BE2C (cell line): ENCODE measurements around the gene FSTL3.
"Not testable (repeated sequence)": the region's sequence is repeated elsewhere in the genome, so short reads cannot be mapped to it uniquely, and the experiment has no call there.

Experiments
- DNase-seq: peaks from one replicate; pipeline ENCODE4 v3.0.0-alpha.2; 2020
- H3K27me3 ChIP-seq: fragments of 250-450 bp; sonication (Bioruptor Pico); 2 replicates; pipeline ENCODE4 v1.5.1; 2020; ENCODE audit warnings: mild to moderate bottlenecking
- H3K36me3 ChIP-seq: fragments of 250-450 bp; sonication (Bioruptor Pico); 2 replicates; pipeline ENCODE4 v1.5.1; 2020; ENCODE audit warnings: mild to moderate bottlenecking
- H3K4me1 ChIP-seq: fragments of 250-450 bp; sonication (Bioruptor Pico); 2 replicates; pipeline ENCODE4 v1.5.1; 2020
- H3K4me3 ChIP-seq: 2 replicates; pipeline ENCODE4 v1.5.1; 2011; ENCODE audit warnings: low read depth, low read length
- H3K9me3 ChIP-seq: fragments of 250-450 bp; sonication (Bioruptor Pico); 2 replicates; pipeline ENCODE4 v1.5.1; 2020
- TF ChIP-seq, protein P1 (sequence below): IDR thresholded peaks from 2 replicates; pipeline ENCODE4 v1.5.1; 2012; ENCODE audit warnings: mild to moderate bottlenecking, low read depth, low read length

FSTL3 gene

DNA sequence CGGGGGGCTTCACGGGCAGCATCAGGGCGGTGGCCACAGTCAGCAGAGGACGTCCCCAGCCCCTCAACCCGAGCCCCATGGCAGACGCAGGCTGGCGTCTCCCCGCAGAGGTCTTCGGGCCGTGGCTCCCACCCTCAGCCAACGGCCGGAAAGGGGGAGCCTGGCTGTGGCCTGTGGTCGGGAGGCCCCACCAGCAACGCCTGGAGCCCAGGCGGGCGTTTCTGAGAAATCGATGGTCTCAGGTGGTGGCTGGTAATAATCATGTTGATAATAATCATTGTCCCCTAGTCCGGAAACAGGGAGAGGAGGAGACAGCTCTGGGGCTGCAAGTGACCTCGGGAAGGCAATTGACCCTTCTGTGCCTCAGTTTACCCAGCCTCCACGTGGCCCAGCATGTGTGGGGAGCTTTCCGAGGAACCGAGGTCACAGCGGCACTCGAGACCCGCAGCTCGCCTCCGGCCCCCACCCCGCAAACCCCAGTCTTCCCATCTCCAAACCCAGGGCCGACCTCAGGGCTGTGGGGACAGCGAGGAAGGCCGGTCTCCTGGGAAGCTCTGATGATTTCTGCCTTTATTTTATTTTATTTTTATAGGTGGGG, 19.3 kb downstream of the FSTL3 start, which contains the start of gene PRSS57:
Gene PRSS57, minus strand, starts transcription at position 101 of the 598 bp plus-strand sequence. Its CDS starts 22 bp downstream, at position 79.
- H3K4me3 ChIP-seq: no peak within 1 kb of the TSS
- no peak for DNase-seq
- no peaks in the 10 kb centered on the region for H3K9me3 ChIP-seq
- H3K36me3 ChIP-seq: no peaks in the 10 kb centered on the region
- H3K27me3 ChIP-seq: no peaks in the 10 kb centered on the region
- TF ChIP-seq, protein P1, sequence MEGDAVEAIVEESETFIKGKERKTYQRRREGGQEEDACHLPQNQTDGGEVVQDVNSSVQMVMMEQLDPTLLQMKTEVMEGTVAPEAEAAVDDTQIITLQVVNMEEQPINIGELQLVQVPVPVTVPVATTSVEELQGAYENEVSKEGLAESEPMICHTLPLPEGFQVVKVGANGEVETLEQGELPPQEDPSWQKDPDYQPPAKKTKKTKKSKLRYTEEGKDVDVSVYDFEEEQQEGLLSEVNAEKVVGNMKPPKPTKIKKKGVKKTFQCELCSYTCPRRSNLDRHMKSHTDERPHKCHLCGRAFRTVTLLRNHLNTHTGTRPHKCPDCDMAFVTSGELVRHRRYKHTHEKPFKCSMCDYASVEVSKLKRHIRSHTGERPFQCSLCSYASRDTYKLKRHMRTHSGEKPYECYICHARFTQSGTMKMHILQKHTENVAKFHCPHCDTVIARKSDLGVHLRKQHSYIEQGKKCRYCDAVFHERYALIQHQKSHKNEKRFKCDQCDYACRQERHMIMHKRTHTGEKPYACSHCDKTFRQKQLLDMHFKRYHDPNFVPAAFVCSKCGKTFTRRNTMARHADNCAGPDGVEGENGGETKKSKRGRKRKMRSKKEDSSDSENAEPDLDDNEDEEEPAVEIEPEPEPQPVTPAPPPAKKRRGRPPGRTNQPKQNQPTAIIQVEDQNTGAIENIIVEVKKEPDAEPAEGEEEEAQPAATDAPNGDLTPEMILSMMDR: no peak
- no peaks in the 10 kb centered on the region for H3K4me1 ChIP-seq

DNA sequence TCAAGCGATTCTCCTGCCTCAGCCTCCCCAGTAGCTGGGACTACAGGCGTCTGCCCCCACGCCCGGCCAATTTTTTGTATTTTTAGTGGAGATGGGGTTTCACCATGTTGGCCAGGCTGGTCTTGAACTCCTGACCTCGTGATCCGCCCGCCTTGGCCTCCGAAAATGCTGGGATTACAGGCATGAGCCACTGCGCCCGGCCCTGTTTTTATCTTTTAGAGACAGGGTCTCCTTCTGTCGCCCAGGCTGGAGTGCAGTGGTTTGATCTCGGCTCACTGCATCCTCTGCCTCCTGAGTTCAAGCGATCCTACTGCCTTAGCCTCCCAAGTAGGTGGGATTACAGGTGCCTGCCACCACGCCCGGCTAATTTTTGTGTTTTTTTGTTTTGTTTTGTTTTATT, 22.3 kb downstream of the FSTL3 start:
- not testable (repeated sequence) for H3K9me3 ChIP-seq, H3K4me1 ChIP-seq, H3K4me3 ChIP-seq, DNase-seq, H3K36me3 ChIP-seq, H3K27me3 ChIP-seq

DNA sequence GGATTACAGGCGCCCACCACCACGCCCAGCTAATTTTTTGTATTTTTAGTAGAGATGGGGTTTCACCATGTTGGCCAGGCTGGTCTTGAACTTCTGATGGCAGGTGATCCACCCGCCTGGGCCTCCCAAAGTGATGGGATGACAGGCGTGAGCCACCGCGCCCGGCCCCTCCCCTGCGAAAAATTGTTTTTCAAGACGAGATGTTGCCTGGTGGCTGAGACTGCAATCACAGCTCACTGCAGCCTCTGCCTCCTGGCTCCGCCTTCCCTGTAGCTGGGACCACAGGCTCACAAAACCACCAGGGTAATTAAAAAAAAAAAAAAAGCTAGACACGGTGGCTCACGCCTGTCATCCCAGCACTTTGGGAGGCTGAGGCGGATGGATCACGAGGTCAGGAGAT, 23.7 kb downstream of the FSTL3 start:
- not testable (repeated sequence) for H3K36me3 ChIP-seq, DNase-seq, H3K4me3 ChIP-seq, H3K27me3 ChIP-seq, H3K9me3 ChIP-seq, H3K4me1 ChIP-seq

DNA sequence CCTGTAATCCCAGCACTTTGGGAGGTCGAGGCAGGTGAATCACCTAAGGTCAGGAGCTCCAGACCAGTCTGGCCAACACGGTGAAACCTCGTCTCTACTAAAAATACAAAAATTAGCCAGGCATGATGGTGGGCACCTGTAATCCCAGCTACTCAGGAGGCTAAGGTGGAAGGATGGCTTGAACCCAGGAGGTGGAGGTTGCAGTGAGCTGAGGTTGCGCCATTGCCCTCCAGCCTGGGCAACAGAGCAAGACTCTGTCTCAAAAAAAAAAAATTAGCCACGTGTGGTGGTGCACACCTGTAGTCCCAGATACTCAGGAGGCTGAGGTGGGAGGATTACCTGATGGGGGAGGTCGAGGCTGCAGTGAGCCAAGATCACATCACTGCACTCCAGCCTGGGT, 26.7 kb downstream of the FSTL3 start:
- DNase-seq, H3K27me3 ChIP-seq, H3K4me1 ChIP-seq, H3K9me3 ChIP-seq, H3K36me3 ChIP-seq, H3K4me3 ChIP-seq: not testable (repeated sequence)

DNA sequence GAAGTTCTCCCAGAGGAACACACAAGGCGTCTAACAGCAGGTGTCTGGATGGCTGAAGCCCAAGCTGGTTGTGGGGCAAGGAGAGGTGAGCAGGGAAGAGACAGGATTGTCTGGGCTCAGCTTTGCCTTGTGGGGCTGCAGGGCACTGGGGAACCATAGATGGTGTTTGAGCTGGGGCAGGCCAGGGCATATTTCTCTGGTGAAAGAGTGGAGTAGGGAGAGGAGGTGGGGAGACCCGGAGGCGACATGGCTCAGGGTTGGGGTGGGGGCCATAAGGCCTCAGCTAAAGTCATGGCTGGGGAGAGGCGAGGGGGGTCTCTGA, 27.1 kb downstream of the FSTL3 start:
- peaks cover 3% of the 10 kb centered on the region; the same call in 1 of the 2 replicates for H3K4me1 ChIP-seq
- H3K27me3 ChIP-seq: no peaks in the 10 kb centered on the region
- TF ChIP-seq, protein P1: no peak
- no peaks in the 10 kb centered on the region for H3K36me3 ChIP-seq
- peaks cover 2% of the 10 kb centered on the region; the same call in 1 of the 2 replicates for H3K9me3 ChIP-seq
- DNase-seq: no peak
- H3K4me3 ChIP-seq: no peak overlapping the region

DNA sequence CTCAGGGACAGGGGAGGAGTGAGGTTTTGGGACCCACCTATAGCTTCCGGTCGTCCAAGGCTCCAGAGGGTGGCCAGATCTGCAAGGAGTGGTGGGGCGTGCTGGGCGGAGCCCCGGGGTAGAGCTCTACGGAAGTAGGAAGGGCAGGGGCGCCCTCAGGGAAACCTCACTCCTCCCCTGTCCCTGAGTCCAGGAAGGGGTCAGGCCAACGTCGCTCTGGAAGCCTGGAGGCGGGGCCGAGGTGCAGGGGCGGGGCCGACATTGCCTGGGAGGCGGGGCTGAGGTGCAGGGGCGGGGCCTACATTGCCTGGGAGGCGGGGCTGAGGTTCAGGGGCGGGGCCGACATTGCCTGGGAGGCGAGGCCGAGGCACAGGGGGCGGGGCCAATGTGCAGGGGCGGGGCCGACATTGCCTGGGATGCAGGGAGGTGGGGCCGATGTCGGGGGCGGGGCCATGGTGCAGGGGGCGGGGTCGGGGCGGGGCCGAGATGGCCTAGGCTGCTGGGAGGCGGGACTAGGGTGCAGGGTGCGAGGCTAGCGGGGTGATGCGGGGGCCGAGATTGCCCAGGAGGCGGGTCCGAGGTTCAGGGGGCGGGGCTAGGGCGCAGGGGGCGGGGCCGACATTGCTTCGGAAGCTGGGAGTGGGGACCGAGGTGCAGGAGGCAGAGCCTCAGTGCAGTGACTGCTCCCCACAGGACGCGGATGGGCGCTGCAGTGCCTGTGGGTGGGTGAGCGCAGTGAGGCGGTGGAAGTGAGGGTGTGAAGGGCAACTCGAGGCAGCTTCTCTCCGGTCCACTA, 27.7 kb downstream of the FSTL3 start:
- peaks cover 3% of the 10 kb centered on the region; the same call in 1 of the 2 replicates for H3K4me1 ChIP-seq
- H3K4me3 ChIP-seq: no peak overlapping the region; the same call in 1 of the 2 replicates
- H3K27me3 ChIP-seq: no peaks in the 10 kb centered on the region
- TF ChIP-seq, protein P1: no peak
- H3K36me3 ChIP-seq: no peaks in the 10 kb centered on the region
- DNase-seq: peak; percentile 97
- peaks cover 2% of the 10 kb centered on the region; the same call in 1 of the 2 replicates for H3K9me3 ChIP-seq

DNA sequence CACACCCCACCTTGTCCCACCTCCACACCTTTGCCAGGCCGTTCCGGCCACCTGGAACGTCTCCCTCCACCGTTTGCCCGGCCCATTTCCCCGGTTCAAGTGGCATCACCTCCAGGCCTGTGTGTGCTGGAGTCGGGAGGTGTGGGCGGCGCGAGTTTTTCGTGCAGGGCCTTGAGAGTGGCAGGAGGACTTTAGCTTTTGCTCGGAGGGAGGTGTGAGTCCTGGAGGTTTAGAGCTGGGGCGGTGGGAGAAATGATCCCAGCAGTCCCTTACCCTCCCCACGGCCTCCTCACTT, 28.2 kb downstream of the FSTL3 start:
- H3K27me3 ChIP-seq: no peaks in the 10 kb centered on the region; the same call in 1 of the 2 replicates
- peaks cover 2% of the 10 kb centered on the region; the same call in 1 of the 2 replicates for H3K9me3 ChIP-seq
- no peaks in the 10 kb centered on the region for H3K36me3 ChIP-seq
- no peak overlapping the region; the same call in 1 of the 2 replicates for H3K4me3 ChIP-seq
- no peak for DNase-seq
- TF ChIP-seq, protein P1: no peak
- H3K4me1 ChIP-seq: peaks cover 3% of the 10 kb centered on the region; the same call in 1 of the 2 replicates
